NB4 (cell line): ENCODE measurements around the gene CACNG5.

Experiments
- DNase-seq: peaks from one replicate; pipeline ENCODE4 v3.0.0; 2010; ENCODE audit warnings: low read depth
- H3K4me3 ChIP-seq: one replicate; pipeline ENCODE4 v1.5.1; 2011; ENCODE audit warnings: mild to moderate bottlenecking, low read depth, low read length, moderate library complexity
- CTCF ChIP-seq: IDR thresholded peaks from one replicate; pipeline ENCODE4 v1.5.1; 2012; ENCODE audit warnings: low read depth, low read length
- MYC ChIP-seq: IDR thresholded peaks from 2 replicates; pipeline ENCODE4 v1.6.1; 2011; ENCODE audit warnings: low read depth, low read length
- POLR2A ChIP-seq: IDR thresholded peaks from 2 replicates; pipeline ENCODE4 v1.6.1; 2011; ENCODE audit warnings: mild to moderate bottlenecking; ENCODE audit not compliant: insufficient read length; ENCODE audit errors: extremely low read depth
- TF ChIP-seq, protein P1 (sequence below): IDR thresholded peaks from 2 replicates; pipeline ENCODE4 v1.6.1; 2011; ENCODE audit warnings: low read depth, low read length

CACNG5 gene

GRCh38 chr17:66831383-66832210 lies 3.3 kb upstream of the CACNG5 start:
- H3K4me3 ChIP-seq = no peak overlapping the region
- no peak for DNase-seq
- TF ChIP-seq POLR2A (no peak), CTCF (no peak)

GRCh38 chr17:66833201-66833600 lies 1.7 kb upstream of the CACNG5 start:
- H3K4me3 ChIP-seq = no peak overlapping the region
- DNase-seq = no peak
- TF ChIP-seq CTCF (no peak), MYC (no peak), POLR2A (no peak)
- TF ChIP-seq, protein P1, sequence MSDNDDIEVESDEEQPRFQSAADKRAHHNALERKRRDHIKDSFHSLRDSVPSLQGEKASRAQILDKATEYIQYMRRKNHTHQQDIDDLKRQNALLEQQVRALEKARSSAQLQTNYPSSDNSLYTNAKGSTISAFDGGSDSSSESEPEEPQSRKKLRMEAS = no peak

DNA sequence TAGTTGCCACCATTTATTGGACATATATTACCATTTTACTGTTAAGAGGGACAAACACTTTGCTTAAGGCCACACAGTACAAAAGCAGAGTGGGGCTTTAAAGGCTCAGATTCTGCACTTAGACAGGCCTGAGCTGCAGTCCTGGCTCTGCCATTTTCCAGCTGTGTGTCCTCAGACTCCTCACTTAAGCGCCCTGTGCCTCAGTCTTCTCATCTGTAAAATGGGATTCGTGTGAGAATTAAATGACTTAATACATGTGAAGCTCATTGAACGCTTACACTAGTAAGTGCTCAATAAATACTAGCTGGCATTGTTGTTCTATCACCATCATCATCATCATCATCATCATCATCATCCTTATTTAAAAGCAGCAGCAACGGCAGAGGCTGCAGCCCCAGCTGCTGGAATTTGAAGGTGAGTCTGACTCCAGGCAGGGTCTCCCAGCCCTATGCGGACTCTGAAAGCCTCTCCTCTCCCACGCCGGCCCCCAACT lies 445 bp upstream of the CACNG5 start:
- DNase-seq = no peak
- H3K4me3 ChIP-seq = no peak overlapping the region
- TF ChIP-seq MYC = no peak

DNA sequence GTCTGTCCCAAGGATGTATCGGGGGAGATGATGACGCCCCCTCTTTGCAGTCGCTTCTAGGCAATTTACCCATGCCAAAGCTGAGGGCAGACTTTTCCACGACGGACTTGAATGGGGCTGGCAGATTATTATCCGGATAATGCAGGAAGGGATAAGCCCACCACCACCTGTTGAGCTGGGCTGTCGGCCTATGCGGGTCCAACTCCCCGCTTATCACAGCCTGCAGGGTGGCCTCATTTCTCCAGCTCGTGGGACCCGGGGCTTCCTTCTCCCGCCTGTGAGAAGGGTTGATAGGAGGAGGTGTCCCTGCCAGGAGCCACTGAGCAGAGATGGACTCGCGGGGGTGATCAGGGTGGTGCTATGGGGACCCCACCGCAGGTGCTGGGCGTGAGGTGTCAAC lies 559 bp downstream of the CACNG5 start:
- TF ChIP-seq CTCF (no peak), POLR2A (no peak), MYC (no peak)
- TF ChIP-seq, protein P1 = no peak
- no peak for DNase-seq
- no peak overlapping the region for H3K4me3 ChIP-seq

- H3K4me3 ChIP-seq = no peak overlapping the region
- no peak for DNase-seq
- TF ChIP-seq MYC (no peak), CTCF (no peak), POLR2A (no peak)
- TF ChIP-seq, protein P1 = no peak
These were observed 1.4 kb downstream of the CACNG5 start for GRCh38 chr17:66836063-66837005.

DNA sequence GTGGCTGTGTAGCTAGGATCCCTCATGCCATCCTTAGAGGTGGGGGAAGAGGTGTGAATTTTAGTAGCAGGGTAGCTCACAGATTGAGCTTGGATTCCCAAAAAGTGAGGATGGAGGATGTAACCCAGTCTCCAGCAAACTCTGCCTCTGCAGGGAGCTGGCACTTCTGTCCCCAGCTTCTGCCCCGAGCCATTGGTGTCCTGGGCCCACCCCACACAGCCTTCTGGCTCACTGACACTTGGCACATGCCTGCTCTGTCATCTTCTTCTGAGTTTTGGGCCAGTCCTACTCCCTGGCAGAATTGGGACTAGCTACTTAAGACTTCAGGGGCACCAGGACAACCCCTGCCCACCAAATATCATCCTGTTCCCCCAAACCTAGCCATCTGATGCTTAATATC lies 2.3 kb downstream of the CACNG5 start:
- DNase-seq = no peak
- no peak for TF ChIP-seq CTCF
- TF ChIP-seq, protein P1 = no peak
- no peak for TF ChIP-seq POLR2A
- TF ChIP-seq MYC = no peak

More for the DNA sequence above, 2.3 kb downstream of the CACNG5 start:
- H3K4me3 ChIP-seq = no peak overlapping the region
